ENCODE data around the gene WDR49.
"Not testable (repeated sequence)": the region's sequence is repeated elsewhere in the genome, so short reads cannot be mapped to it uniquely, and the experiment has no call there.

The WDR49 gene

GRCh38 chr3:167657684-167658225 is 4.0 kb upstream of the WDR49 start:
- DNase-seq (no peak), ATAC-seq (replicated peaks) (no peak)
- Mint-ChIP-seq H3K9me3 (no peaks in the 10 kb centered on the region), H3K36me3 (ENCODE audit: insufficient read depth) (peaks cover 3% of the 10 kb centered on the region), H3K4me3 (no peak overlapping the region), H3K27me3 (peaks cover 0 to 18% of the 10 kb centered on the region in 2 donors), H3K4me1 (ENCODE audit: low read depth in 2 of 2) (no peaks in the 10 kb centered on the region), H3K27ac (no peak overlapping the region)

- Mint-ChIP-seq H3K27me3 (peaks cover 0 to 16% of the 10 kb centered on the region in 2 donors), H3K4me3 (no peak overlapping the region), H3K27ac (no peak overlapping the region), H3K4me1 (ENCODE audit: low read depth in 2 of 2) (no peaks in the 10 kb centered on the region), H3K36me3 (ENCODE audit: insufficient read depth) (peaks cover 3% of the 10 kb centered on the region), H3K9me3 (no peaks in the 10 kb centered on the region)
- DNase-seq, result no peak
- no peak for ATAC-seq (replicated peaks)
These were observed 3.1 kb upstream of the WDR49 start for GRCh38 chr3:167656821-167657220.

- no peaks in the 10 kb centered on the region for H3K9me3 Mint-ChIP-seq
- H3K27me3 Mint-ChIP-seq, result peaks cover 0 to 6% of the 10 kb centered on the region in 2 donors
- no peak for ATAC-seq (replicated peaks)
- DNase-seq, result no peak
- no peak overlapping the region for H3K4me3 Mint-ChIP-seq
- peaks cover 7 to 13% of the 10 kb centered on the region in 2 donors for H3K4me1 Mint-ChIP-seq (ENCODE audit: low read depth in 2 of 2)
- H3K27ac Mint-ChIP-seq, result no peak overlapping the region
- H3K36me3 Mint-ChIP-seq (ENCODE audit: insufficient read depth), result peaks cover 3% of the 10 kb centered on the region
These were observed 587 bp downstream of the WDR49 start for GRCh38 chr3:167653155-167653554.

GRCh38 chr3:167651826-167652225 is 1.9 kb downstream of the WDR49 start:
- Mint-ChIP-seq H3K27me3 (no peaks in the 10 kb centered on the region), H3K27ac (no peak overlapping the region), H3K36me3 (ENCODE audit: insufficient read depth) (peaks cover 3% of the 10 kb centered on the region), H3K4me3 (no peak overlapping the region), H3K4me1 (ENCODE audit: low read depth in 2 of 2) (peaks cover 7 to 13% of the 10 kb centered on the region in 2 donors), H3K9me3 (no peaks in the 10 kb centered on the region)
- DNase-seq, result no peak
- ATAC-seq (replicated peaks), result no peak

- ATAC-seq (replicated peaks) (peak; percentile 31), DNase-seq (no peak)
- Mint-ChIP-seq H3K27ac (peak overlapping the region in 1 of 2 donors; percentile 33), H3K4me3 (peak overlapping the region in 1 of 2 donors; percentile 26), H3K27me3 (no peaks in the 10 kb centered on the region), H3K36me3 (ENCODE audit: insufficient read depth) (peaks cover 3% of the 10 kb centered on the region), H3K9me3 (peaks cover 0 to 2% of the 10 kb centered on the region in 2 donors), H3K4me1 (ENCODE audit: low read depth in 2 of 2) (peaks cover 7 to 13% of the 10 kb centered on the region in 2 donors)
These were observed 3.3 kb downstream of the WDR49 start for GRCh38 chr3:167650459-167650858.

- Mint-ChIP-seq H3K4me3 (peak overlapping the region in 1 of 2 donors; percentile 6), H3K4me1 (ENCODE audit: low read depth in 2 of 2) (peaks cover 7 to 13% of the 10 kb centered on the region in 2 donors), H3K27me3 (no peaks in the 10 kb centered on the region), H3K9me3 (peaks cover 0 to 2% of the 10 kb centered on the region in 2 donors), H3K36me3 (ENCODE audit: insufficient read depth) (peaks cover 3% of the 10 kb centered on the region), H3K27ac (no peak overlapping the region)
- no peak for ATAC-seq (replicated peaks)
- no peak for DNase-seq
These were observed 4.0 kb downstream of the WDR49 start for GRCh38 chr3:167649746-167650145.

- Mint-ChIP-seq H3K4me1 (ENCODE audit: low read depth in 2 of 2) (peaks cover under 1 to 2% of the 10 kb centered on the region in 2 donors), H3K27ac (no peak overlapping the region), H3K4me3 (no peak overlapping the region), H3K9me3 (peaks cover 0 to 2% of the 10 kb centered on the region in 2 donors), H3K36me3 (ENCODE audit: insufficient read depth) (no peaks in the 10 kb centered on the region), H3K27me3 (peaks cover 0 to 14% of the 10 kb centered on the region in 2 donors)
- DNase-seq (no peak), ATAC-seq (replicated peaks) (no peak)
These were observed 9.1 kb downstream of the WDR49 start for GRCh38 chr3:167644611-167645010.

GRCh38 chr3:167631471-167631870 is 22.3 kb downstream of the WDR49 start:
- H3K27me3 Mint-ChIP-seq, result peaks cover under 1 to 2% of the 10 kb centered on the region in 2 donors
- DNase-seq (no peak), ATAC-seq (replicated peaks) (no peak)
- no peak overlapping the region for H3K27ac Mint-ChIP-seq
- H3K36me3 Mint-ChIP-seq (ENCODE audit: insufficient read depth), result no peaks in the 10 kb centered on the region
- H3K4me3 Mint-ChIP-seq, result no peak overlapping the region
- H3K4me1 Mint-ChIP-seq (ENCODE audit: low read depth in 2 of 2), result no peaks in the 10 kb centered on the region
- no peaks in the 10 kb centered on the region for H3K9me3 Mint-ChIP-seq

GRCh38 chr3:167626490-167626889 is 27.3 kb downstream of the WDR49 start:
- DNase-seq (no peak), ATAC-seq (replicated peaks) (no peak)
- Mint-ChIP-seq H3K9me3 (no peaks in the 10 kb centered on the region), H3K27ac (no peak overlapping the region), H3K27me3 (peaks cover 5 to 10% of the 10 kb centered on the region in 2 donors), H3K36me3 (ENCODE audit: insufficient read depth) (no peaks in the 10 kb centered on the region), H3K4me1 (ENCODE audit: low read depth in 2 of 2) (no peaks in the 10 kb centered on the region), H3K4me3 (no peak overlapping the region)

- ATAC-seq (replicated peaks) (no peak), DNase-seq (no peak)
- Mint-ChIP-seq H3K4me1 (ENCODE audit: low read depth in 2 of 2) (no peaks in the 10 kb centered on the region), H3K4me3 (no peak overlapping the region), H3K9me3 (no peaks in the 10 kb centered on the region), H3K27me3 (peaks cover 9 to 31% of the 10 kb centered on the region in 2 donors), H3K27ac (no peak overlapping the region), H3K36me3 (ENCODE audit: insufficient read depth) (no peaks in the 10 kb centered on the region)
These were observed 38.7 kb downstream of the WDR49 start for GRCh38 chr3:167615030-167615429.

- H3K36me3 Mint-ChIP-seq (ENCODE audit: insufficient read depth); H3K4me1 Mint-ChIP-seq (ENCODE audit: low read depth in 2 of 2); ATAC-seq (replicated peaks); H3K27ac Mint-ChIP-seq; DNase-seq; H3K4me3 Mint-ChIP-seq; H3K9me3 Mint-ChIP-seq: not testable (repeated sequence)
- H3K27me3 Mint-ChIP-seq, result peaks cover 18 to 37% of the 10 kb centered on the region in 2 donors
These were observed 39.5 kb downstream of the WDR49 start for GRCh38 chr3:167614196-167614595.

- H3K27ac Mint-ChIP-seq, result no peak overlapping the region
- no peak for DNase-seq
- no peak overlapping the region for H3K4me3 Mint-ChIP-seq
- H3K9me3 Mint-ChIP-seq, result no peaks in the 10 kb centered on the region
- ATAC-seq (replicated peaks), result no peak
- peaks cover 35 to 39% of the 10 kb centered on the region in 2 donors for H3K27me3 Mint-ChIP-seq
- H3K36me3 Mint-ChIP-seq (ENCODE audit: insufficient read depth), result no peaks in the 10 kb centered on the region
- no peaks in the 10 kb centered on the region for H3K4me1 Mint-ChIP-seq (ENCODE audit: low read depth in 2 of 2)
These were observed 42.0 kb downstream of the WDR49 start for GRCh38 chr3:167611718-167612117.

- H3K4me3 Mint-ChIP-seq, result no peak overlapping the region
- H3K27me3 Mint-ChIP-seq, result peaks cover 35 to 38% of the 10 kb centered on the region in 2 donors
- ATAC-seq (replicated peaks), result no peak
- no peaks in the 10 kb centered on the region for H3K36me3 Mint-ChIP-seq (ENCODE audit: insufficient read depth)
- no peaks in the 10 kb centered on the region for H3K9me3 Mint-ChIP-seq
- no peak overlapping the region for H3K27ac Mint-ChIP-seq
- no peak for DNase-seq
- H3K4me1 Mint-ChIP-seq (ENCODE audit: low read depth in 2 of 2), result no peaks in the 10 kb centered on the region
These were observed 44.6 kb downstream of the WDR49 start for GRCh38 chr3:167609156-167609555.

- Mint-ChIP-seq H3K4me3 (no peak overlapping the region), H3K9me3 (no peaks in the 10 kb centered on the region), H3K36me3 (ENCODE audit: insufficient read depth) (no peaks in the 10 kb centered on the region), H3K27me3 (peaks cover 35 to 38% of the 10 kb centered on the region in 2 donors), H3K4me1 (ENCODE audit: low read depth in 2 of 2) (no peaks in the 10 kb centered on the region), H3K27ac (no peak overlapping the region)
- DNase-seq, result no peak
- no peak for ATAC-seq (replicated peaks)
These were observed 46.9 kb downstream of the WDR49 start for GRCh38 chr3:167606836-167607235.
